ENCODE measurements around the gene SLCO2A1.

SLCO2A1 gene

DNA sequence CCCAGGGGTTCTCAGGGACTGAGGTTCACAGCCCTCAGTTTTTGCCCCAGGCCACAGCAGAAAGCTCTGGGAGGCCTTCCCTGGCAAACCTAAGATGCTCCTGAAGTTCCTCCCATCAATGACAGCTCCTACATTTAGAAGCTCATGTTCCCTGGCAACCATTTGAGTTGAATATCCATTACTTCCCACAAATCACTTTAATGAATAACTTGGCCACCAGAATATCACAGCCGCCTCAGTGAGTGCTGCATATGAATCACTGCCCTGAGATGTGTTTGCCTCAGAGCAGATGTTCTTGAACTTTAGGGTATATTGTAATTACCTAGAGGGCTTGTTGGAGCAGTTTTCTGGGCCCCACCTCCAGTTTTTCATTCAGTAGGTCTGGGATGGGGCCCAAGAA lies 27.4 kb downstream of the SLCO2A1 start:
- no peak for TF ChIP-seq ZNF70 (CRISPR knock-in tag; IDR thresholded peaks at IDR 0.05)
- TF ChIP-seq CSDC2 (CRISPR knock-in tag; IDR thresholded peaks at IDR 0.05), result no peak
- TF ChIP-seq, protein P1, sequence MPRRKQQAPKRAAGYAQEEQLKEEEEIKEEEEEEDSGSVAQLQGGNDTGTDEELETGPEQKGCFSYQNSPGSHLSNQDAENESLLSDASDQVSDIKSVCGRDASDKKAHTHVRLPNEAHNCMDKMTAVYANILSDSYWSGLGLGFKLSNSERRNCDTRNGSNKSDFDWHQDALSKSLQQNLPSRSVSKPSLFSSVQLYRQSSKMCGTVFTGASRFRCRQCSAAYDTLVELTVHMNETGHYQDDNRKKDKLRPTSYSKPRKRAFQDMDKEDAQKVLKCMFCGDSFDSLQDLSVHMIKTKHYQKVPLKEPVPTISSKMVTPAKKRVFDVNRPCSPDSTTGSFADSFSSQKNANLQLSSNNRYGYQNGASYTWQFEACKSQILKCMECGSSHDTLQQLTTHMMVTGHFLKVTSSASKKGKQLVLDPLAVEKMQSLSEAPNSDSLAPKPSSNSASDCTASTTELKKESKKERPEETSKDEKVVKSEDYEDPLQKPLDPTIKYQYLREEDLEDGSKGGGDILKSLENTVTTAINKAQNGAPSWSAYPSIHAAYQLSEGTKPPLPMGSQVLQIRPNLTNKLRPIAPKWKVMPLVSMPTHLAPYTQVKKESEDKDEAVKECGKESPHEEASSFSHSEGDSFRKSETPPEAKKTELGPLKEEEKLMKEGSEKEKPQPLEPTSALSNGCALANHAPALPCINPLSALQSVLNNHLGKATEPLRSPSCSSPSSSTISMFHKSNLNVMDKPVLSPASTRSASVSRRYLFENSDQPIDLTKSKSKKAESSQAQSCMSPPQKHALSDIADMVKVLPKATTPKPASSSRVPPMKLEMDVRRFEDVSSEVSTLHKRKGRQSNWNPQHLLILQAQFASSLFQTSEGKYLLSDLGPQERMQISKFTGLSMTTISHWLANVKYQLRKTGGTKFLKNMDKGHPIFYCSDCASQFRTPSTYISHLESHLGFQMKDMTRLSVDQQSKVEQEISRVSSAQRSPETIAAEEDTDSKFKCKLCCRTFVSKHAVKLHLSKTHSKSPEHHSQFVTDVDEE (CRISPR knock-in tag; IDR thresholded peaks at IDR 0.05), result no peak
- ATAC-seq, result peak; percentile 96

DNA sequence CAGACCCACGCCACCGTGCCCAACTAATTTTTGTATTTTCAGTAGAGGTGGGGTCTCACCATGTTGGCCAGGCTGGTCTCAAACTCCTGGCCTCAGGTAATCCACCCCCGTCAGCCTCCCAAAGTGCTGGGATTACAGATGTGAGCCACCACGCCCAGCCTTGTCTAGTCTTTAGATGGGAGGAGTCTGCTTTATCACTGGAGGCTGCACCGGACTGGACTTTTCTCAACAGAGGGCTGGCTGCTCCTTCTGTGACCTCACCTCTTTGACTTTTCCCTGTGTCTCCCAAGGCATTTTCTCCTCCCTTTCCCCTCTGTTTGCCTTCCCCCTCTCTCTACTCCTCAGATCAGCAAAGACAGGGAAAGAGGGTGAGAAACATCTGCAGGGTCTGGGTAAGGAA lies 28.5 kb downstream of the SLCO2A1 start:
- no peak for ATAC-seq
- TF ChIP-seq, protein P2, sequence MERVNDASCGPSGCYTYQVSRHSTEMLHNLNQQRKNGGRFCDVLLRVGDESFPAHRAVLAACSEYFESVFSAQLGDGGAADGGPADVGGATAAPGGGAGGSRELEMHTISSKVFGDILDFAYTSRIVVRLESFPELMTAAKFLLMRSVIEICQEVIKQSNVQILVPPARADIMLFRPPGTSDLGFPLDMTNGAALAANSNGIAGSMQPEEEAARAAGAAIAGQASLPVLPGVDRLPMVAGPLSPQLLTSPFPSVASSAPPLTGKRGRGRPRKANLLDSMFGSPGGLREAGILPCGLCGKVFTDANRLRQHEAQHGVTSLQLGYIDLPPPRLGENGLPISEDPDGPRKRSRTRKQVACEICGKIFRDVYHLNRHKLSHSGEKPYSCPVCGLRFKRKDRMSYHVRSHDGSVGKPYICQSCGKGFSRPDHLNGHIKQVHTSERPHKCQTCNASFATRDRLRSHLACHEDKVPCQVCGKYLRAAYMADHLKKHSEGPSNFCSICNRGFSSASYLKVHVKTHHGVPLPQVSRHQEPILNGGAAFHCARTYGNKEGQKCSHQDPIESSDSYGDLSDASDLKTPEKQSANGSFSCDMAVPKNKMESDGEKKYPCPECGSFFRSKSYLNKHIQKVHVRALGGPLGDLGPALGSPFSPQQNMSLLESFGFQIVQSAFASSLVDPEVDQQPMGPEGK (CRISPR knock-in tag; IDR thresholded peaks at IDR 0.05; ENCODE audit: borderline replicate concordance), result no peak
- TF ChIP-seq ZC3H10 (CRISPR knock-in tag; IDR thresholded peaks at IDR 0.05), result no peak
- TF ChIP-seq, protein P3, sequence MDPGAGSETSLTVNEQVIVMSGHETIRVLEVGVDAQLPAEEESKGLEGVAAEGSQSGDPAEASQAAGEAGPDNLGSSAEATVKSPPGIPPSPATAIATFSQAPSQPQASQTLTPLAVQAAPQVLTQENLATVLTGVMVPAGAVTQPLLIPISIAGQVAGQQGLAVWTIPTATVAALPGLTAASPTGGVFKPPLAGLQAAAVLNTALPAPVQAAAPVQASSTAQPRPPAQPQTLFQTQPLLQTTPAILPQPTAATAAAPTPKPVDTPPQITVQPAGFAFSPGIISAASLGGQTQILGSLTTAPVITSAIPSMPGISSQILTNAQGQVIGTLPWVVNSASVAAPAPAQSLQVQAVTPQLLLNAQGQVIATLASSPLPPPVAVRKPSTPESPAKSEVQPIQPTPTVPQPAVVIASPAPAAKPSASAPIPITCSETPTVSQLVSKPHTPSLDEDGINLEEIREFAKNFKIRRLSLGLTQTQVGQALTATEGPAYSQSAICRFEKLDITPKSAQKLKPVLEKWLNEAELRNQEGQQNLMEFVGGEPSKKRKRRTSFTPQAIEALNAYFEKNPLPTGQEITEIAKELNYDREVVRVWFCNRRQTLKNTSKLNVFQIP (CRISPR knock-in tag; IDR thresholded peaks at IDR 0.05; ENCODE audit: borderline replicate concordance, low read depth), result no peak
- TF ChIP-seq TCF4 (CRISPR knock-in tag; IDR thresholded peaks at IDR 0.05; ENCODE audit: borderline replicate concordance), result no peak
- TF ChIP-seq, protein P1 (CRISPR knock-in tag; IDR thresholded peaks at IDR 0.05), result no peak
- no peak for TF ChIP-seq RARB (CRISPR knock-in tag; IDR thresholded peaks at IDR 0.05)
- no peak for TF ChIP-seq CSDC2 (CRISPR knock-in tag; IDR thresholded peaks at IDR 0.05)
- TF ChIP-seq ARNTL (CRISPR knock-in tag; IDR thresholded peaks at IDR 0.05; ENCODE audit: borderline replicate concordance, low read depth), result no peak
- no peak for TF ChIP-seq OSR1 (CRISPR knock-in tag; IDR thresholded peaks at IDR 0.05)

DNA sequence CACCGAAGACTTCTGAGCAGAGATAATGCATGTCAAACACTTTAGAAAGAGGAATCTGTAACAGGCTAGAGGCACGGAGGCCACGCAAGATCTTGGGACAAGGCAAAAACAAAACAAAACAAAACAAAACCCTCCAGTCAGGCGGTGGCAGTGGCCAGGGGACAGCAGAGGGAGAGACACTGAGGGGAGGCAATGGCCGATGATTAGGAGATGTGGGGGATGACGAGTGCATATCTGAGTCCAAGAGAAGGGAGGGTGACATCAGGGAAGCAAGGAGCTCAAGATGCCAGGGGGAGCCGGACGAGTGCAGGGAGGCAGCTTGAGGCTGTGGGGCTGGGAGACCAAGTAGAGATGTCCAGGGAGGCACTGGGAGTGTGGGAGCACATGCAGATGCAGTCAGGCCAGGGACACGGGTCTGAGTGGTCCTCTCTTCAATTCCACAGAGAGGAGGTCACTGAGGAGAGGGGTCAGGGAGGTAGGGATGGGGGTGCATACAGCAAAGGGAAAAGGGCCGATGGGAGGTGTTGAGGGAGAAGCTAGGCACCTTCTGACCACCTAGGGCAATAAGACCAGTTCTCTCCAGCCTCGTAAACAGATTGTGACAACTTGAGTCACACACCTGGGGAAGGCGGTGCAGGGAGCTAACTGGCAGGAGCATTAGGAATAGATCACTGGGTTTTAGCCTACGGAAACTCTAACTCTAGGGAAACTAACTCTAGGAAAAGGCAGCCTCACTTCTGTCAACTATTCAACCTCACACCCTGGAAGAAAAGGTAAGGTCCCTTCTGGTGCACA lies 29.6 kb downstream of the SLCO2A1 start:
- no peak for TF ChIP-seq CSDC2 (CRISPR knock-in tag; IDR thresholded peaks at IDR 0.05)
- TF ChIP-seq TCF4 (CRISPR knock-in tag; IDR thresholded peaks at IDR 0.05; ENCODE audit: borderline replicate concordance), result no peak
- TF ChIP-seq PPARA (CRISPR knock-in tag; IDR thresholded peaks at IDR 0.05; ENCODE audit: borderline replicate concordance), result no peak
- TF ChIP-seq ZFP30 (CRISPR knock-in tag; IDR thresholded peaks at IDR 0.05), result no peak
- no peak for TF ChIP-seq ZNF565 (CRISPR knock-in tag; conservative IDR thresholded peaks at IDR 0.05; ENCODE audit: low read depth)
- no peak for TF ChIP-seq ESRRG (CRISPR knock-in tag; IDR thresholded peaks at IDR 0.05)
- no peak for TF ChIP-seq SNAI2 (CRISPR knock-in tag; IDR thresholded peaks at IDR 0.05)
- no peak for TF ChIP-seq ARNTL (CRISPR knock-in tag; IDR thresholded peaks at IDR 0.05; ENCODE audit: borderline replicate concordance, low read depth)
- TF ChIP-seq, protein P4, sequence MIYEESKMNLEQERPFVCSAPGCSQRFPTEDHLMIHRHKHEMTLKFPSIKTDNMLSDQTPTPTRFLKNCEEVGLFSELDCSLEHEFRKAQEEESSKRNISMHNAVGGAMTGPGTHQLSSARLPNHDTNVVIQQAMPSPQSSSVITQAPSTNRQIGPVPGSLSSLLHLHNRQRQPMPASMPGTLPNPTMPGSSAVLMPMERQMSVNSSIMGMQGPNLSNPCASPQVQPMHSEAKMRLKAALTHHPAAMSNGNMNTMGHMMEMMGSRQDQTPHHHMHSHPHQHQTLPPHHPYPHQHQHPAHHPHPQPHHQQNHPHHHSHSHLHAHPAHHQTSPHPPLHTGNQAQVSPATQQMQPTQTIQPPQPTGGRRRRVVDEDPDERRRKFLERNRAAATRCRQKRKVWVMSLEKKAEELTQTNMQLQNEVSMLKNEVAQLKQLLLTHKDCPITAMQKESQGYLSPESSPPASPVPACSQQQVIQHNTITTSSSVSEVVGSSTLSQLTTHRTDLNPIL (CRISPR knock-in tag; IDR thresholded peaks at IDR 0.05; ENCODE audit: low read depth), result no peak
- no peak for ATAC-seq
